ENCODE data around the gene HDDC3. TPM values are rescaled to one million over a fixed set of nuclear protein-coding genes. Genes with fewer than 3 reads are reported as not detected.
"Not testable (repeated sequence)": the region's sequence is repeated elsewhere in the genome, so short reads cannot be mapped to it uniquely, and the experiment has no call there.

HDDC3 gene
- polyA plus RNA-seq, 3 donors: 11.6 to 19.7 (median 14.8) TPM

DNA sequence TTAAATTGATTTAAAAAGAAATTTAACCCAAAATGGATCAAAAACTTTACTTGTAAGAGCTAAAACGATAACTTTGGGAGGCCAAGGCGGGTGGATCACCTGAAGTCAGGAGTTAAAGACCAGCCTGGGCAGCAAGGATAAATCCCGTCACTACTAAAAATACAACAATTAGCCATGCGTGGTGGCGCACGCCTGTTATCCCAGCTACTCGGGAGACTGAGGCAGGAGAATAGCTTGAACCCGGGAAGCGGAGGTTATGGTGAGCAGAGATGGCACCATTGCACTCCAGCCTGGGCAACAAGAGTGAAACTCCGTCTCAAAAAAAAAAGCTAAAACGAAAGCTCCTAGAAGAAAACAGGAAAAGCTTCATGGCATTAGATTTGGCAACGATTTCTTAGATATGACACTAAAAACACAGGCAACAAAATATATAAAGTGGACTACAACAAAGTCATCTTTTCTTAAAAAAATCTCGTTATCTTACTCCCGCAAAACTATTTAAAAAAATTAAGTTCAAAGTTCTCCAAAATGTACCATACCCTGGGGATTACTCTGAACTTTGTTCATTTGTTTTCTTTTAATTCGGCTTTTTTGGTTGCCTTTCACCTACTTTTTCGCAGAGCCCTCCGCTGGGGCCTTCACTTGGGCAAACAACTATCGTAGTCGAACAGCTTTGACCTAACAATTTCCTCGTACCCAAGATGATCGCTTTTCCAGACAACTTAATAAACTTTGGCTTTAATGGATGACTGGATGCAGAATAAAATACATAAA is 2.9 kb downstream of the HDDC3 start:
- TF ChIP-seq, protein P1, sequence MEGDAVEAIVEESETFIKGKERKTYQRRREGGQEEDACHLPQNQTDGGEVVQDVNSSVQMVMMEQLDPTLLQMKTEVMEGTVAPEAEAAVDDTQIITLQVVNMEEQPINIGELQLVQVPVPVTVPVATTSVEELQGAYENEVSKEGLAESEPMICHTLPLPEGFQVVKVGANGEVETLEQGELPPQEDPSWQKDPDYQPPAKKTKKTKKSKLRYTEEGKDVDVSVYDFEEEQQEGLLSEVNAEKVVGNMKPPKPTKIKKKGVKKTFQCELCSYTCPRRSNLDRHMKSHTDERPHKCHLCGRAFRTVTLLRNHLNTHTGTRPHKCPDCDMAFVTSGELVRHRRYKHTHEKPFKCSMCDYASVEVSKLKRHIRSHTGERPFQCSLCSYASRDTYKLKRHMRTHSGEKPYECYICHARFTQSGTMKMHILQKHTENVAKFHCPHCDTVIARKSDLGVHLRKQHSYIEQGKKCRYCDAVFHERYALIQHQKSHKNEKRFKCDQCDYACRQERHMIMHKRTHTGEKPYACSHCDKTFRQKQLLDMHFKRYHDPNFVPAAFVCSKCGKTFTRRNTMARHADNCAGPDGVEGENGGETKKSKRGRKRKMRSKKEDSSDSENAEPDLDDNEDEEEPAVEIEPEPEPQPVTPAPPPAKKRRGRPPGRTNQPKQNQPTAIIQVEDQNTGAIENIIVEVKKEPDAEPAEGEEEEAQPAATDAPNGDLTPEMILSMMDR (IDR thresholded peaks at IDR 0.05): no peak
- peak overlapping the region; percentile 46 to 81 (median 66) for H3K4me3 ChIP-seq (replicated peaks in 1 of 3; ENCODE audit: low read depth in 2 of 3, low read length in 3 of 3)
- Mint-ChIP-seq H3K4me1 (peaks cover 35% of the 10 kb centered on the region), H3K36me3 (no peaks in the 10 kb centered on the region), H3K27ac (peak overlapping the region; percentile 95 to 97 (median 97)), H3K27me3 (ENCODE audit: low read depth in 3 of 3) (no peaks in the 10 kb centered on the region), H3K4me3 (peak overlapping the region; percentile 83 to 93), H3K9me3 (no peaks in the 10 kb centered on the region)
- no peaks in the 10 kb centered on the region for H3K9me3 ChIP-seq (replicated peaks in 1 of 2; ENCODE audit: control insufficient read depth in 1 of 2, insufficient read depth in 1 of 2, low read length in 2 of 2)
- intact Hi-C loops (cut with micrococcal nuclease): loop anchor here (2.0 to 5.0 kb wide), 3 partner anchors 13 to 32 kb away; no protein-coding TSS in a partner anchor
- H3K4me1 ChIP-seq (ENCODE audit: control insufficient read depth in 1 of 2, insufficient read depth in 2 of 2, low read length in 2 of 2): peaks cover 47 to 61% of the 10 kb centered on the region in 2 donors
- H3K4me2 ChIP-seq (replicated peaks; ENCODE audit: extremely low read depth, low read length, poor library complexity, severe bottlenecking): peak overlapping the region; percentile 98
- peak overlapping the region; percentile 88 to 96 for H3K27ac ChIP-seq (ENCODE audit: low read depth in 1 of 2, low read length in 2 of 2)
- peaks cover 20% of the 10 kb centered on the region for H3K79me2 ChIP-seq (ENCODE audit: insufficient read depth, low read length)
- WGBS (ENCODE audit: insufficient coverage): 35% methylated on average over 12 of the region's 21 CpGs
- H3K27me3 ChIP-seq (ENCODE audit: control insufficient read depth in 2 of 2, insufficient read depth in 2 of 2, low read length in 2 of 2): no peaks in the 10 kb centered on the region
- peak overlapping the region; percentile 84 for H2AFZ ChIP-seq (ENCODE audit: insufficient read depth, low read depth, low read length, poor library complexity, severe bottlenecking)
- peaks cover 0 to 2% of the 10 kb centered on the region in 2 donors for H3K36me3 ChIP-seq (replicated peaks in 1 of 2; ENCODE audit: control insufficient read depth in 1 of 2, insufficient read depth in 2 of 2, low read length in 2 of 2)
- H3K9ac ChIP-seq (ENCODE audit: insufficient read depth, low read length, poor library complexity, severe bottlenecking): peak overlapping the region; percentile 76
- DNase-seq: peak in 2 of 3 donors; percentile 24 to 29
- no peaks in the 10 kb centered on the region for H4K20me1 ChIP-seq (ENCODE audit: insufficient read depth, low read length)

GRCh38 chr15:90928106-90928505 is 4.2 kb downstream of the HDDC3 start:
- DNase-seq: peak; percentile 46 to 68 (median 61)
- Mint-ChIP-seq H3K27ac (peak overlapping the region; percentile 78 to 97 (median 91)), H3K4me3 (peak overlapping the region in 1 of 2 donors; percentile 31), H3K4me1 (peaks cover 30% of the 10 kb centered on the region)
- peak overlapping the region; percentile 68 to 96 for H3K27ac ChIP-seq (ENCODE audit: low read depth in 1 of 2, low read length in 2 of 2)
- not testable (repeated sequence) for H3K27me3 Mint-ChIP-seq (ENCODE audit: low read depth in 3 of 3); H3K9me3 Mint-ChIP-seq; H3K27me3 ChIP-seq (ENCODE audit: control insufficient read depth in 2 of 2, insufficient read depth in 2 of 2, low read length in 2 of 2); H3K9me3 ChIP-seq (replicated peaks in 1 of 2; ENCODE audit: control insufficient read depth in 1 of 2, insufficient read depth in 1 of 2, low read length in 2 of 2); H3K36me3 Mint-ChIP-seq; H3K9ac ChIP-seq (ENCODE audit: insufficient read depth, low read length, poor library complexity, severe bottlenecking); H4K20me1 ChIP-seq (ENCODE audit: insufficient read depth, low read length)
- peaks cover 41 to 54% of the 10 kb centered on the region in 2 donors for H3K4me1 ChIP-seq (ENCODE audit: control insufficient read depth in 1 of 2, insufficient read depth in 2 of 2, low read length in 2 of 2)
- intact Hi-C loops (cut with micrococcal nuclease): loop anchor here in 1 of 2 donors (2.0 kb wide), 1 partner anchor 13 kb away; no protein-coding TSS in a partner anchor
- H2AFZ ChIP-seq (ENCODE audit: insufficient read depth, low read depth, low read length, poor library complexity, severe bottlenecking): peak overlapping the region; percentile 19
- H3K36me3 ChIP-seq (replicated peaks in 1 of 2; ENCODE audit: control insufficient read depth in 1 of 2, insufficient read depth in 2 of 2, low read length in 2 of 2): peaks cover under 1 to 11% of the 10 kb centered on the region in 2 donors
- 0% methylated on average over 1 of the region's 7 CpGs for WGBS (ENCODE audit: insufficient coverage)
- peaks cover 20% of the 10 kb centered on the region for H3K79me2 ChIP-seq (ENCODE audit: insufficient read depth, low read length)
- H3K4me3 ChIP-seq (replicated peaks in 1 of 3; ENCODE audit: low read depth in 2 of 3, low read length in 3 of 3): peak overlapping the region in 1 of 3 experiments; percentile 81
- H3K4me2 ChIP-seq (replicated peaks; ENCODE audit: extremely low read depth, low read length, poor library complexity, severe bottlenecking): peak overlapping the region; percentile 98

GRCh38 chr15:90926766-90927165 is 5.6 kb downstream of the HDDC3 start:
- Mint-ChIP-seq H3K4me1 (peaks cover 27% of the 10 kb centered on the region), H3K27ac (peak overlapping the region in 2 of 7 donors; percentile 21 to 72)
- H3K9me3 Mint-ChIP-seq; H3K27me3 ChIP-seq (ENCODE audit: control insufficient read depth in 2 of 2, insufficient read depth in 2 of 2, low read length in 2 of 2); intact Hi-C loops (cut with micrococcal nuclease); H4K20me1 ChIP-seq (ENCODE audit: insufficient read depth, low read length); H3K36me3 Mint-ChIP-seq; H3K4me3 ChIP-seq (replicated peaks in 1 of 3; ENCODE audit: low read depth in 2 of 3, low read length in 3 of 3); H3K4me3 Mint-ChIP-seq; DNase-seq; H3K27me3 Mint-ChIP-seq (ENCODE audit: low read depth in 3 of 3); H3K4me2 ChIP-seq (replicated peaks; ENCODE audit: extremely low read depth, low read length, poor library complexity, severe bottlenecking); H3K9ac ChIP-seq (ENCODE audit: insufficient read depth, low read length, poor library complexity, severe bottlenecking); H2AFZ ChIP-seq (ENCODE audit: insufficient read depth, low read depth, low read length, poor library complexity, severe bottlenecking); H3K9me3 ChIP-seq (replicated peaks in 1 of 2; ENCODE audit: control insufficient read depth in 1 of 2, insufficient read depth in 1 of 2, low read length in 2 of 2); H3K27ac ChIP-seq (ENCODE audit: low read depth in 1 of 2, low read length in 2 of 2): not testable (repeated sequence)
- Histone ChIP-seq H3K4me1 (ENCODE audit: control insufficient read depth in 1 of 2, insufficient read depth in 2 of 2, low read length in 2 of 2) (peaks cover 33 to 43% of the 10 kb centered on the region in 2 donors), H3K79me2 (ENCODE audit: insufficient read depth, low read length) (peaks cover 20% of the 10 kb centered on the region), H3K36me3 (replicated peaks in 1 of 2; ENCODE audit: control insufficient read depth in 1 of 2, insufficient read depth in 2 of 2, low read length in 2 of 2) (peaks cover 8 to 20% of the 10 kb centered on the region in 2 donors)
- WGBS (ENCODE audit: insufficient coverage): 89% methylated on average over 5 of the region's 10 CpGs
